Sigmoid colon (tissue), 4 donors: ENCODE measurements around the gene PLCB1.

ENCODE experiments used
- POLR2AphosphoS5 ChIP-seq, 4 donors: sonication (generic); formaldehyde crosslinking; IDR thresholded peaks; one replicate each; pipeline ENCODE4 v1.6.1; 2017; ENCODE audit warnings: antibody characterized with exemption in 4 of 4
- TF ChIP-seq, protein P1 (sequence below), 4 experiments: fragments of 450-650 bp in 3 of 4; fragments of 200-600 bp in 1 of 4; IDR thresholded peaks; one replicate each; pipeline ENCODE4 v1.5.1; 2016 to 2019; ENCODE audit warnings: antibody characterized with exemption in 4 of 4, mild to moderate bottlenecking in 3 of 4, moderate library complexity in 2 of 4

DNA sequence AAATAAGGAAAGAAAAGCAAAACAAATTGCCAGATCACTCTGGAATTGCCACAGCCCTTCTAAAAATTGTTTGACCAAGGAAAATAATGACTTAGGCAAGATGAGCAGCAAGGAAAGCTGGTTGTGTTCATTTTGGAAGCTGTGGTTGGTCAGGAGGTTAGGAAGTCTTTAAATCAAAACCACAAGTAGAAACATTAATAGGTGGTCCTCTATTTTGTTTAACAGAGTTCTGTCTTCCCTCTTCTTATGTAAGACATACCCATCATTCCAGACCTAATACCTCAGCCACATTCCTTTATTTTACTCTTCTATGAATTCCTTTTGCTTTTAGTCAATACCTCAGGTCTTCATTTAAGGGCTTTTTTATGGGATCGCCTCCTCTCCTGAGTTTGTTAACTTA, 514.6 kb downstream of the PLCB1 start:
- no peak for TF ChIP-seq POLR2AphosphoS5 (IDR thresholded peaks at IDR 0.05)
- TF ChIP-seq, protein P1, sequence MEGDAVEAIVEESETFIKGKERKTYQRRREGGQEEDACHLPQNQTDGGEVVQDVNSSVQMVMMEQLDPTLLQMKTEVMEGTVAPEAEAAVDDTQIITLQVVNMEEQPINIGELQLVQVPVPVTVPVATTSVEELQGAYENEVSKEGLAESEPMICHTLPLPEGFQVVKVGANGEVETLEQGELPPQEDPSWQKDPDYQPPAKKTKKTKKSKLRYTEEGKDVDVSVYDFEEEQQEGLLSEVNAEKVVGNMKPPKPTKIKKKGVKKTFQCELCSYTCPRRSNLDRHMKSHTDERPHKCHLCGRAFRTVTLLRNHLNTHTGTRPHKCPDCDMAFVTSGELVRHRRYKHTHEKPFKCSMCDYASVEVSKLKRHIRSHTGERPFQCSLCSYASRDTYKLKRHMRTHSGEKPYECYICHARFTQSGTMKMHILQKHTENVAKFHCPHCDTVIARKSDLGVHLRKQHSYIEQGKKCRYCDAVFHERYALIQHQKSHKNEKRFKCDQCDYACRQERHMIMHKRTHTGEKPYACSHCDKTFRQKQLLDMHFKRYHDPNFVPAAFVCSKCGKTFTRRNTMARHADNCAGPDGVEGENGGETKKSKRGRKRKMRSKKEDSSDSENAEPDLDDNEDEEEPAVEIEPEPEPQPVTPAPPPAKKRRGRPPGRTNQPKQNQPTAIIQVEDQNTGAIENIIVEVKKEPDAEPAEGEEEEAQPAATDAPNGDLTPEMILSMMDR (IDR thresholded peaks at IDR 0.05), result no peak
